Measurements from ENCODE around the gene SLC9A1. TPM values are rescaled to one million over a fixed set of nuclear protein-coding genes. Genes with fewer than 3 reads are reported as not detected.

SLC9A1 gene
- polyA plus RNA-seq, 3 donors: 19.4 to 28.0 (median 24.0) TPM

GRCh38 chr1:27154469-27154990, 395 bp downstream of the SLC9A1 start:
- no peak for DNase-seq (ENCODE audit: extremely low read depth in 1 of 11, low read depth in 9 of 11, low spot score in 4 of 11)

- DNase-seq (ENCODE audit: extremely low read depth in 1 of 11, low read depth in 9 of 11, low spot score in 4 of 11): no peak
Observed at GRCh38 chr1:27153927-27154358, 982 bp downstream of the SLC9A1 start.

DNA sequence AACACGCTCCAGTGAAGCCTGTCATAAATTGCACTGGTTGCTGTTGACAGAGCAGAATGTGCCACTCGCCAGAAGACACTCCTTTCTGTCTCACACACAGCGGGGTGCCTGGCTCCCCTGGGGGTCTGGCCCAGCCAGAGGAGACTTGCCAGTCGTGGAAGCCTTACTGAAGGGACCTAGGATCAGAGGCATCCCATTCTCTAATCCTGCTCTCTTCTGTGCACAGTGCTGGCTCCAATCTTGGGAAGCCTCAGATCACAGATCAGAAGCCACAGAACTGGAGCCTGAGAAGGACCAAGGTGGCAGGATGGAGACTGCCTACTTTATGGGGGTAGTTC, 1.4 kb downstream of the SLC9A1 start:
- DNase-seq (ENCODE audit: extremely low read depth in 1 of 11, low read depth in 9 of 11, low spot score in 4 of 11): no peak

GRCh38 chr1:27152829-27153548, 1.9 kb downstream of the SLC9A1 start:
- no peak for DNase-seq (ENCODE audit: extremely low read depth in 1 of 11, low read depth in 9 of 11, low spot score in 4 of 11)

- no peak for DNase-seq (ENCODE audit: extremely low read depth in 1 of 11, low read depth in 9 of 11, low spot score in 4 of 11)
Observed at GRCh38 chr1:27152004-27152828, 2.7 kb downstream of the SLC9A1 start.

GRCh38 chr1:27150641-27151040, 4.3 kb downstream of the SLC9A1 start:
- no peak for DNase-seq (ENCODE audit: extremely low read depth in 1 of 11, low read depth in 9 of 11, low spot score in 4 of 11)

DNA sequence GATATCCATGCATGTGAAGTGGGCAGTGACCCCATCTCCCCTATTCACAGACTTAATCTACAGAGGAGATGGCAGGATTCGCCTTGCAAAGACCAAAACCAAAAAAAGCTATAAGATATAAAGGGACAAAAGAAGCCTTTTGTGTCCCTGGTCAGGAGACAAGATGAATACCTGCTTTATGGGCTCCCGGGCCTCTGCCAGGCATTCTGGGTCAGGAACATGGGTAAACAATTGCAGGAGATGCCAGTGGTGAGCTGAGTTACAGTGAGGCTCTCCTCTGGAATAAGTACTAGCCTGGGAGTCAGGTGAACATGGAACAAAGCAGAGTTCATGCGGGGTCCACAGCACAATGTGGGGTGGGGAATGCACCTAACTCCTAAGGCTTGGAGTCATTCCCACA, 4.7 kb downstream of the SLC9A1 start:
- no peak for DNase-seq (ENCODE audit: extremely low read depth in 1 of 11, low read depth in 9 of 11, low spot score in 4 of 11)

- no peak for DNase-seq (ENCODE audit: extremely low read depth in 1 of 11, low read depth in 9 of 11, low spot score in 4 of 11)
Observed at GRCh38 chr1:27149762-27150113, 5.2 kb downstream of the SLC9A1 start.

DNA sequence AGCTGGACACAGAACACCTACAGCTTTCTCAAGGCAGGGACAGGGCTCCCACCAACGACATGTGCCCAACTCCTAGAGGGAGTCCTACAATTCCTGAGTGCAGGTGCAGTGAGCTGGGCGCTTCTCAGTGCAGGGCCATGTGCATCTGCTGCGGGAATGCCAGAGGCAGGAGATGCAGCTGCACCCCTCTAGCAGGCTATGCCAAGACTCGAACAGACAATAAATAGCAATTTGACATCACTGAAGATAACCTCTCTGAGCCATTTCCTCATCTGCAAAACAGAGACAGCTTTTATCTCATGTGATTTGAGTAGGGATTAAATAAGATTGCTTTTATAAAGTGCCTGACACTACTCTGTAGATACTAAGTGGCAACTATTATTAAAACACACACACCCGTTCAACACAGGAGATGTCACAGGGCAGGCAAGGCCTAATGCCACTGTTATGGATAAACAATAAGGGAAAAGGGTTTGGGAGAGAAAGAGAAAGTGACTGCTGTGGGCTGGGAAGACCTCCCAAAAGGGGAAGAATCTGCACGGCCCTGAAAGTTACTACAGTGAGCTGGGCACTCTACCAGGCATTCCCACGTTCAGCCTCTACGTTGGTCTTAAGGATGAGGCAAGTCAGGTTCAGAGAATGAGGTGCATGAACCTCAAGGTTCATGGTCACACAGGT, 5.7 kb downstream of the SLC9A1 start:
- no peak for DNase-seq (ENCODE audit: extremely low read depth in 1 of 11, low read depth in 9 of 11, low spot score in 4 of 11)

DNA sequence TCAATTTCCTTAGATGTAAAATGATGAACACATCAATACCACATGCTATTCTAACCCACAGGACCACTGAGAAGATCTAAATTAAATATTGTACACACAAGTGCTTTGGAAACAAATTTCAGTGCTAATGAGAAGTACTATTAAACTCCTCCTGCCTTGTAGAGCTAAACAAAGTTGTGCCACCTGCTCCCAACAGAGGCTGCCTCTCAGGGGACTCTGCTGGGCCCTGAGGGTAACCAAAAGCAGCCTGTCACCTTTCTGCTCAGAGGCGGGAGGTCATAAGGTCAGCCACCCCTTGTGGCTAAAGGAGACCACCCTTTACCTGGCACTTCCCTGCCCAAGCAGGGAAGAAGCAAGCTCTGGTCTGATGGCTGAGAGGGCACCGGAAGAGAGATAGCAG, 6.3 kb downstream of the SLC9A1 start:
- no peak for DNase-seq (ENCODE audit: extremely low read depth in 1 of 11, low read depth in 9 of 11, low spot score in 4 of 11)

DNA sequence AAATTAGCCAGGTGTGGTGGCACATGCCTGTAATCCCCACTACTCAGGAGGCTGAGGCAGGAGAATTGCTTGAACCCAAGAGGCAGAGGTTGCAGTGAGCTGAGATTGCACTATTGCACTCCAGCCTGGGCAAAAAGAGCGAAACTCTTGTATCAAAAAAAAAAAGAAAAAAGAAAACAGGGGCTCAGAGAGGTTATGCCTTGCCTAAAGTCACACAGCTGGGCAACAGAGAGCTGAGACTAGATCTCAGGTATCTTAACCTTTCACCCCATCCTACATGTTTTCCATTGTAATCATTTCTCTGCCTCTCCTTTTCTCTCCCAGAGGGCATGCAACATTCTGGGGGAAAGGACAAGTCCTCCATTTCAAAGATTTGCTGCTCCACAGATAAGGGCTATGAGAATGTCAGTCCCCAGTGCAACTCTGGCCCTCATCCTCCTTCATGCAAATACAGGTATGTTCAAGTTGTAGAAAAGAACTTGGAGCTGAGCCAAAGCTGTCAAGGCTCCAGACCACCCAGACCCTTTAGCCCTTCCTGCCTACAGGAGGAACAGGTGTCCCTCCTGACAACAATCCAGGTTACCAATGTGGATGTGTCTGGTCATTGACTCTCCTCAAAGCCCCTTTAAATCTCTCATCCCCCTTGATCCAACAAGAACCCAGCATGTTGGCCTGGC, 6.9 kb downstream of the SLC9A1 start:
- no peak for DNase-seq (ENCODE audit: extremely low read depth in 1 of 11, low read depth in 9 of 11, low spot score in 4 of 11)

DNA sequence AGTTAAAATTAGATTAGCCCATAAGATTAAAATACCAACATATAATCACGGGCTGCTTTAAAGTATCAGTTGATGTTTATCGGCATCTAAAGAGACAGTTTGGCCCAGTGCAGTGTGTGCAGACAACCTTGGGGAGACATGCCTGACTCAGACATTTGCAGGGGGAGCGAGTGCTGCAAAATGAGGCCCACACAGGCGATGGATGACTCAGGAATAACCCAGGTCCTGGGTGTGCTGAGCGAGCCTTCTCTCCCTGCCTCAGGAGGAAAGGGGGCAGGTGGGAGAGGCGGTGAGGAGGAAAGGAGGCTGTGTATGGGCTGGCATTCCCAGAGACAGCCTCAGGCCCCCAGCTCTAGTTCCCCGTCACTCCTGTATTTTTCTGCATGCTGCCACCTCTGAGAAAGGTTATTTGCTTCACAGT, 9.0 kb downstream of the SLC9A1 start:
- no peak for DNase-seq (ENCODE audit: extremely low read depth in 1 of 11, low read depth in 9 of 11, low spot score in 4 of 11)

DNA sequence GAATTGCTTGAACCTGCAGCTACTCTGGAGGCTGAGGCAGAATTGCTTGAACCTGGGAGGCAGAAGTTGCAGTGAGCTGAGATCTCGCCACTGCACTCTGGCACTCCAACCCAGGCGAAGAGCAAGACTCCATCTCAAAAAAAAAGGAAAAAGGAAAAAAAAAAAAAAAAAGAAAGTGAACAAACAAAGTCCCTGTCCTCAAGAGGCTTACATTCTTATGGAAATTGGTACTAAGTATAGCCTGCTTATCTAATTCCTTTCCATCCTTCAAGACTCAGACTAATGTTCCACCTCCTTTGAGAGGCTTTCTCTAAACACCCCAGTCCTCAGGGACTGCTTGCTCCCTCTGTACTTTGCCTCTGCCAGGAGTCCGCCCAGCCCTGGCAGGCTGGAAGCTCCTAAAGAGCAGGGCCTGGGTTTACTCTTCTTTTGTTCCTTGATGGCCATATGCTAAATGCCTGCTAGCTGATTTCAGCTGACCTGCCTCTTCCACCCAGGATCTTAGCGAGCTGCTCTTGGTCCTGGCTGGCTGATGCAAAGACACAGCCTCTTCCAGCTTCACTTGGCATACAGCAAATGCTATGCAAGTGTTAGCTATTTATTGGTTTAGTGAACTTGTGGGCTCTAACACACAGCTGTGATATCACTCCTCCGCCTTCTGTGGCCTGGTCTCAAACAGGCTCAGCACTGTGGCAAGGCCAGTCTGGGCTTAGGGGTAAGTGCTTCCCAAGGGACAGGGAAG, 9.8 kb downstream of the SLC9A1 start:
- DNase-seq (ENCODE audit: extremely low read depth in 1 of 11, low read depth in 9 of 11, low spot score in 4 of 11): no peak

- DNase-seq (ENCODE audit: extremely low read depth in 1 of 11, low read depth in 9 of 11, low spot score in 4 of 11): no peak
Observed at GRCh38 chr1:27144049-27144748, 10.7 kb downstream of the SLC9A1 start.

GRCh38 chr1:27143401-27143800, 11.5 kb downstream of the SLC9A1 start:
- no peak for DNase-seq (ENCODE audit: extremely low read depth in 1 of 11, low read depth in 9 of 11, low spot score in 4 of 11)

GRCh38 chr1:27142464-27142863, 12.5 kb downstream of the SLC9A1 start:
- no peak for DNase-seq (ENCODE audit: extremely low read depth in 1 of 11, low read depth in 9 of 11, low spot score in 4 of 11)

GRCh38 chr1:27141266-27142003, 13.5 kb downstream of the SLC9A1 start:
- DNase-seq (ENCODE audit: extremely low read depth in 1 of 11, low read depth in 9 of 11, low spot score in 4 of 11): no peak

Data from renal cortex interstitium (tissue), 11 donors.